Suprapubic skin (tissue), 3 donors: ENCODE results near the gene IFT43.

Experiments
- CTCF ChIP-seq, 2 donors: fragments of 200-600 bp in 1 of 2; fragments of 450-650 bp in 1 of 2; sonication (generic) in 1 of 2; IDR thresholded peaks; one replicate each; pipeline ENCODE4 v1.5.1; 2016 to 2019; ENCODE audit warnings: antibody characterized with exemption in 2 of 2, mild to moderate bottlenecking in 1 of 2, moderate library complexity in 1 of 2
- POLR2A ChIP-seq, 2 donors: fragments of 450-650 bp; IDR thresholded peaks; one replicate each; pipeline ENCODE4 v1.6.1; 2017; ENCODE audit warnings: antibody characterized with exemption in 2 of 2, mild to moderate bottlenecking in 2 of 2, moderate library complexity in 2 of 2

GRCh38 chr14:76040704-76041103 lies 55.1 kb downstream of the IFT43 start:
- no peak for TF ChIP-seq CTCF (IDR thresholded peaks at IDR 0.05)
- no peak for TF ChIP-seq POLR2A (IDR thresholded peaks at IDR 0.05)
